AG09319 (cell line): ENCODE results near the gene FAM89A.
"Not testable (repeated sequence)": the region's sequence is repeated elsewhere in the genome, so short reads cannot be mapped to it uniquely, and the experiment has no call there.

Experiments used
- DNase-seq: peaks from one replicate; pipeline ENCODE4 v3.0.0-alpha.2; 2010; ENCODE audit warnings: low read depth; ENCODE audit errors: extremely low read depth
- TF ChIP-seq, protein P1 (sequence below): IDR thresholded peaks from 2 replicates; pipeline ENCODE4 v1.5.1; 2011; ENCODE audit warnings: low read depth, mild to moderate bottlenecking, inconsistent platforms, low read length, moderate library complexity

Gene FAM89A

DNA sequence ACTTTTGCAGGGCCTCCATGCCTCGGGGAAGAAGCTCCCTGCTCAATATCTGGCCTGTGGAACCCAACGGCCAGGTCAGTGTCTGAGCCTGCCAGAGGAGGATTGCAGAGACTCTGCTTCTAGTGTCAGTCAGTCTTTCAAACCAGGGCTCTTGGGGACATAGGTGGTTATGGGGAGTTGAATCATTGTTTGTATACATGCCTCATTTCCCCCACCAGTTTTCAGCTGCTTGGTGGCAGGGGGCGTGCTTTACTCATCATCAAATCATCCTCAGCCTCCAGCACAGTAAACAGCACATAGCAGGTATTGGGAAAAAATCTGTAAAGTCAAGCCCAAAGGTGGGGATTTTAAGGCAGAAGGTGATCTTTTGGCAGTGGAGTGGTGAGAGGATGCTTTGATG lies 17.4 kb upstream of the FAM89A start:
- no peak for DNase-seq
- TF ChIP-seq, protein P1, sequence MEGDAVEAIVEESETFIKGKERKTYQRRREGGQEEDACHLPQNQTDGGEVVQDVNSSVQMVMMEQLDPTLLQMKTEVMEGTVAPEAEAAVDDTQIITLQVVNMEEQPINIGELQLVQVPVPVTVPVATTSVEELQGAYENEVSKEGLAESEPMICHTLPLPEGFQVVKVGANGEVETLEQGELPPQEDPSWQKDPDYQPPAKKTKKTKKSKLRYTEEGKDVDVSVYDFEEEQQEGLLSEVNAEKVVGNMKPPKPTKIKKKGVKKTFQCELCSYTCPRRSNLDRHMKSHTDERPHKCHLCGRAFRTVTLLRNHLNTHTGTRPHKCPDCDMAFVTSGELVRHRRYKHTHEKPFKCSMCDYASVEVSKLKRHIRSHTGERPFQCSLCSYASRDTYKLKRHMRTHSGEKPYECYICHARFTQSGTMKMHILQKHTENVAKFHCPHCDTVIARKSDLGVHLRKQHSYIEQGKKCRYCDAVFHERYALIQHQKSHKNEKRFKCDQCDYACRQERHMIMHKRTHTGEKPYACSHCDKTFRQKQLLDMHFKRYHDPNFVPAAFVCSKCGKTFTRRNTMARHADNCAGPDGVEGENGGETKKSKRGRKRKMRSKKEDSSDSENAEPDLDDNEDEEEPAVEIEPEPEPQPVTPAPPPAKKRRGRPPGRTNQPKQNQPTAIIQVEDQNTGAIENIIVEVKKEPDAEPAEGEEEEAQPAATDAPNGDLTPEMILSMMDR = no peak

DNA sequence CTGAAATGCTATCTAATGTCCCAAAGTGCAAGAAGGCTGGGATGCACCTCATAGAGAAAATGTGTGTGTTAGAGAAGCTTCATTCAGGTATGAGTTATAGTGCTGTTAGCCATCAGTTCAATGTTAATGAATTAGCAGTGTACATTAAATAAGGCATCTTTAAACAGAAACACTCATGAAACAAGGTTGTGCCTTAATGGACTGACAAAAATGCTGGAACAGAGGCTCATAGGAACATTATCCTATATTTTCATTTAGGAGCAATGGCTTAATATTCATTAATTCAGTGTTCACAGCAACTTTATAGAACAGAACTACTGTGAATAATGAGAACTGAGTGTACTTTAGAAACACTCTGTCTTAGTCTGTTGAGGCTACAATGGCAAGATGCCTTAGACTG lies 15.2 kb upstream of the FAM89A start:
- TF ChIP-seq, protein P1 = no peak
- no peak for DNase-seq

DNA sequence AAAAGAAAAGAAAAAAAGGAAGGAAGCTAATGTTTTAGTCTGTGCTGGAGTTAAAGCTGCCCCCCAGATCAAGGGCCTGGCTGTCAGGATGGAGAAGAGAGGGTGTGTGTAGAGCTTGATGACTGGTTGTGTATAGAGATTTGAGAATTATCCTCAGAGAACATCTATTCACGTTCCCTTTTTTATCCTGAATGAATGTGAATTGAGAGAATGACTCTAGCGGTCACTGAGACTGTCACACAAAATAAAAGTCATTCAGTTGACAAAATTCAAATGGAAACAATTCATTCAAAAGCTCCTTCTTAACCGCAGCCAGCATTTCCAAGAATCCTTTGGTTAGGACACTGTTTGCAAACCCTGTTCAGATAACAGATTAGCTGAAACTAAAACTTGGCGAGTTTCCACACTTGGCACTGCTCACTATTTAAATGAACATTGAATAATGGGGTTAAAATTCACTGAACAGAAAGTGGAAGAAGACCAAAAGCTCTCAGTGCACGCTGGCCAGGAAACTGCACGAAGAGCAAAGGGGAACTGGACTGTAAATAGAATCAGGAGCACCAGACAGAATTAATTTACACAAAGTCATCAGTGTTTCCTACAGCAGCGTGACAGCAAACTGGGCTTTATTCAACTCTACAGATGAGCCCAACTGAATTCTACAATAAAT lies 13.6 kb upstream of the FAM89A start:
- TF ChIP-seq, protein P1 = no peak
- DNase-seq = peak; percentile 27

DNA sequence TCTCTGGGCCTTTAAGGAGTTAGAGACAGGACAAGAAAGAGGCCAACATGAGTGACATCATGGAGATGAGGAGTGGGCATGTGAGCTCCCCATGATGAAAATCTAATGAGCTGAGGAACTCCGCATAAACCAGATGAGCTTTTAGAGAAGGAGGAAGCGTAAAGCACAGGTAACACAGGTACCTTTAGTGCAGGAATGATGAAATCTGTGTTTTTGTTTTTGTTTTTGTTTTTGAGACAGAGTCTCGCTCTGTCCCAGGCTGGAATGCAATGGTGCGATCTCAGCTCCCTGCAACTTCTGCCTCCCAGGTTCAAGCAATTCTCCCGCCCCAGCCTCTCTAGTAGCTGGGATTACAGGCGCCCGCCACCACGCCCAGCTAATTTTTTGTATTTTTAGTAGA lies 12.7 kb upstream of the FAM89A start:
- no peak for DNase-seq
- TF ChIP-seq, protein P1 = no peak

DNA sequence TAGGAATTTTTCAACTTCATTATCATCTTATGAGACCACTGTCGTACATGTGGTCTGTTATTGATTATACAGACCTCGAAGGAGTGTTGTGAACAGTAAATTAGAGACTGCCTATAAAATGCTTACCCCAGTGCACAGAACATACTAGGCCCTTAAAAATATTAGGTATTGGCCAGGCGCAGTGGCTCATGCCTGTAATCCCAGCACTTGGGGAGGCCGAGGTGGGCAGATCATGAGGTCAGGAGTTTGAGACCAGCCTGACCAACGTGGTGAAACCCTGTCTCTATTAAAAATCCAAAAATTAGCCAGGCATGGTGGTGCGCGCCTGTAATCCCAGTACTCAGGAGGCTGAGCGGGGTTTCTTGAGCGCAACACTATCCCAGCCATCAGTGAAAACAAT lies 10.9 kb upstream of the FAM89A start:
- DNase-seq = not testable (repeated sequence)

DNA sequence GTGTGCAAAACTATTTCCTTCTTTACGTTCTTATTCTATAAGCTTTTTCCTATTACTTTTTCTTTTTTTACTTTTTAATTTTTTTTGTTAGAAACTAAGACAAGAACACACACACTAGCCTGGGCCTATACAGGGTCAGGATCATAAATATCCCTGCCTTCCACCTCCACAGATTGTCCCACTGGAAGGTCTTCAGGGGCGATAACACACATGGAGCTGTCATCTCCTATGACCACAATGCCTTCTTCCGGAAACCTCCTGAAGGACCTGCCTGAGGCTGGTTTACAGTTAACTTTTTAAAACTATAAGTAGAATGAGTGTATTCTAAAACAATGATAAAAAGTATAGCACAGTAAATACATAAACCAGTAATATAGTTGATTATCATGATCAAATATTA lies 10.3 kb upstream of the FAM89A start:
- TF ChIP-seq, protein P1 = no peak
- DNase-seq = no peak

- no peak for DNase-seq
- TF ChIP-seq, protein P1 = no peak
Observed at GRCh38 chr1:231049121-231049979, 9.3 kb upstream of the FAM89A start.

GRCh38 chr1:231048419-231048818 lies 8.4 kb upstream of the FAM89A start:
- DNase-seq = not testable (repeated sequence)

- DNase-seq = not testable (repeated sequence)
Observed at GRCh38 chr1:231047529-231047928, 7.5 kb upstream of the FAM89A start.
